Nephron (organoid): ENCODE results near the gene C18orf32.
"Not testable (repeated sequence)": the region's sequence is repeated elsewhere in the genome, so short reads cannot be mapped to it uniquely, and the experiment has no call there.

Experiments
- H3K27ac Mint-ChIP-seq, 3 experiments: 2 replicates each; pipeline ENCODE4 v1.8.0; 2020; ENCODE audit warnings: mixed read lengths in 3 of 3, mild to moderate bottlenecking in 2 of 3, moderate library complexity in 1 of 3
- H3K27me3 Mint-ChIP-seq: 2 replicates; pipeline ENCODE4 v1.8.0; 2021; ENCODE audit warnings: low read depth, mild to moderate bottlenecking, moderate library complexity, mixed read lengths
- H3K36me3 Mint-ChIP-seq: 2 replicates; pipeline ENCODE4 v1.8.0; 2020; ENCODE audit warnings: low read depth, mixed read lengths
- H3K4me1 Mint-ChIP-seq: 2 replicates; pipeline ENCODE4 v1.8.0; 2020; ENCODE audit warnings: mixed read lengths
- H3K4me3 Mint-ChIP-seq, 3 experiments: 2 replicates each; pipeline ENCODE4 v1.8.0; 2020; ENCODE audit warnings: mild to moderate bottlenecking in 3 of 3, mixed read lengths in 3 of 3, moderate library complexity in 2 of 3
- H3K9me3 Mint-ChIP-seq: 2 replicates; pipeline ENCODE4 v1.8.0; 2020; ENCODE audit warnings: mixed read lengths
- CTCF ChIP-seq, 3 experiments: fragments of 200-600 bp; sonication (generic); IDR thresholded peaks; one replicate each; pipeline ENCODE4 v1.5.0; 2021; ENCODE audit warnings: antibody characterized with exemption in 3 of 3; ENCODE audit not compliant: unreplicated experiment in 3 of 3

Gene C18orf32

GRCh38 chr18:49510393-49511115, 23.5 kb upstream of the C18orf32 start:
- no peaks in the 10 kb centered on the region for H3K36me3 Mint-ChIP-seq
- H3K27ac Mint-ChIP-seq, result no peak overlapping the region
- no peaks in the 10 kb centered on the region for H3K4me1 Mint-ChIP-seq
- peak; percentile 83 to 86 (median 85) for TF ChIP-seq CTCF (IDR thresholded peaks at IDR 0.05; ENCODE audit: unreplicated experiment in 3 of 3)
- H3K27me3 Mint-ChIP-seq, result no peaks in the 10 kb centered on the region
- no peaks in the 10 kb centered on the region for H3K9me3 Mint-ChIP-seq
- no peak overlapping the region for H3K4me3 Mint-ChIP-seq

DNA sequence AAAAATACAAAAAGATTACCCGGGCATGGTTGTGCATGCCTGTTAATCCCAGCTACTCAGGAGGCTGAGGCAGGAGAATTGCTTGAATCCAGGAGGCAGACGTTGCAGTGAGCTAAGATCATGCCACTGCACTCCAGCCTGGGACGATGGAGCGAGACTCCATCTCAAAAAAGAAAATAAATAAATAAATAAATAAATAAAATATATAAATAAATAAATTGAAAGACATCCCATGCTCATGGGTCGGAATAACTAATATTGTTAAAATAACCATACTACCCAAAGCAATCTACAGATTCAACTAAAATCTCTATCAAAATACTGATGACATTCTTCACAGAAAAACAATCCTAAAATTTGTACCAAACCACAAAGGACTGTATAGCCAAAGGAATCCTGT, 19.4 kb upstream of the C18orf32 start:
- H3K4me3 Mint-ChIP-seq, H3K4me1 Mint-ChIP-seq, H3K9me3 Mint-ChIP-seq, H3K27me3 Mint-ChIP-seq, H3K27ac Mint-ChIP-seq, H3K36me3 Mint-ChIP-seq: not testable (repeated sequence)

- no peaks in the 10 kb centered on the region for H3K36me3 Mint-ChIP-seq
- H3K27ac Mint-ChIP-seq, result no peak overlapping the region
- TF ChIP-seq CTCF (IDR thresholded peaks at IDR 0.05; ENCODE audit: unreplicated experiment in 3 of 3), result no peak
- no peaks in the 10 kb centered on the region for H3K9me3 Mint-ChIP-seq
- peaks cover 11% of the 10 kb centered on the region for H3K4me1 Mint-ChIP-seq
- H3K27me3 Mint-ChIP-seq, result peaks cover 6% of the 10 kb centered on the region
- H3K4me3 Mint-ChIP-seq, result no peak overlapping the region
Measured at GRCh38 chr18:49503931-49504330, 16.9 kb upstream of the C18orf32 start.

GRCh38 chr18:49500201-49500921, 13.3 kb upstream of the C18orf32 start:
- TF ChIP-seq CTCF (IDR thresholded peaks at IDR 0.05; ENCODE audit: unreplicated experiment in 3 of 3), result no peak
- Mint-ChIP-seq H3K36me3 (no peaks in the 10 kb centered on the region), H3K4me1 (peaks cover 13% of the 10 kb centered on the region), H3K27me3 (peaks cover 14% of the 10 kb centered on the region), H3K27ac (peak overlapping the region in 2 of 3 experiments; percentile 33 to 45), H3K4me3 (no peak overlapping the region), H3K9me3 (no peaks in the 10 kb centered on the region)

DNA sequence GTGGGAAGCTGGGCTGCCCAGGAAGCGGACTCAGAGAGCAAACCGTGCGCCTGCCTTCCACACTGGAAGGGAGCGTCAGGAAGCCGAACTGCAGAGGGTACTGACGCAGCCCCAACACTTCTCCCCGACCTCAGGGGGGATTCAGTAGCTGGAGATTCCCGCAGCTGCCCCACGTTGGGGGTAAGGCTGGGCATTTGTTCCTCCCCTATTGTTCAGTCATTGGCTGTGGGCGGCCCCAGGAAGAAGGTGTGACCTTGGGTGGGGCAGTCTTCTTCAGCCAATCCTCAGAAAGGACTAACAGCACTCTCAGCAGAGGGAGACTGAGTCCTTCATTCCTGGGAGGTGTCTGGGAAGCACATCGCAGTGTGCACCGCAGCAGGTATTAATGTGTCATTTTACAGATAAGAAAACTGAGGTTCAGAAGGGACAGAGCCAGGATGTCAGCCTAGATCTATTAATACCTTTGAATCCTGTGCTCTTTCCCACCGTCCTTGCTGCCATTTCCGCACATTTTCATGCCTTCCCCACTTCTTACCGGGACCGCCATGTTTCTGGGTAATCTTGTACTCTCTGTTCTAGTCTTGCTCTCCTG, 12.1 kb upstream of the C18orf32 start:
- peaks cover 22% of the 10 kb centered on the region for H3K4me1 Mint-ChIP-seq
- H3K36me3 Mint-ChIP-seq, result no peaks in the 10 kb centered on the region
- H3K27me3 Mint-ChIP-seq, result peaks cover 14% of the 10 kb centered on the region
- H3K27ac Mint-ChIP-seq, result no peak overlapping the region
- no peak for TF ChIP-seq CTCF (IDR thresholded peaks at IDR 0.05; ENCODE audit: unreplicated experiment in 3 of 3)
- H3K4me3 Mint-ChIP-seq, result peak overlapping the region in 1 of 3 experiments; percentile 29
- H3K9me3 Mint-ChIP-seq, result no peaks in the 10 kb centered on the region

GRCh38 chr18:49495480-49495879, 8.4 kb upstream of the C18orf32 start:
- Mint-ChIP-seq H3K27ac (peak overlapping the region in 1 of 3 experiments; percentile 11), H3K4me1 (peaks cover 44% of the 10 kb centered on the region), H3K4me3 (no peak overlapping the region)

More at GRCh38 chr18:49495480-49495879, 8.4 kb upstream of the C18orf32 start:
- H3K27me3 Mint-ChIP-seq, result peaks cover 13% of the 10 kb centered on the region
- no peak for TF ChIP-seq CTCF (IDR thresholded peaks at IDR 0.05; ENCODE audit: unreplicated experiment in 3 of 3)
- no peaks in the 10 kb centered on the region for H3K9me3 Mint-ChIP-seq
- peaks cover 15% of the 10 kb centered on the region for H3K36me3 Mint-ChIP-seq
